Prostate gland (tissue), 2 donors: ENCODE results near the gene ZNF582. TPM values are rescaled to one million over a fixed set of nuclear protein-coding genes. Genes with fewer than 3 reads are reported as not detected.
"Not testable (repeated sequence)": the region's sequence is repeated elsewhere in the genome, so short reads cannot be mapped to it uniquely, and the experiment has no call there.

Source experiments
- DNase-seq: peaks from one replicate; pipeline ENCODE4 v3.0.0-alpha.2; 2019; ENCODE audit warnings: low spot score
- H3K27ac ChIP-seq, 2 donors: fragments of 200-600 bp; sonication (generic); 2 replicates each; pipeline ENCODE4 v1.5.1; 2017 to 2019
- H3K27me3 ChIP-seq: fragments of 200-600 bp; sonication (generic); replicated peaks from 2 replicates; pipeline ENCODE4 v1.5.1; 2019; ENCODE audit not compliant: insufficient read depth
- H3K36me3 ChIP-seq, 2 donors: fragments of 200-600 bp; sonication (generic); 1 replicate in 1 of 2; 2 replicates in 1 of 2; pipeline versions ENCODE4 v1.5.1 to v1.8.1; 2017 to 2019
- H3K4me1 ChIP-seq: fragments of 200-600 bp; sonication (generic); replicated peaks from 2 replicates; pipeline ENCODE4 v1.5.1; 2019
- H3K4me3 ChIP-seq, 2 donors: fragments of 200-600 bp; sonication (generic); 2 replicates each; pipeline ENCODE4 v1.5.1; 2017 to 2019
- H3K9me3 ChIP-seq: fragments of 200-600 bp; sonication (generic); 2 replicates; pipeline ENCODE4 v1.5.1; 2017
- CTCF ChIP-seq, 4 experiments: fragments of 200-600 bp in 2 of 4; fragments of 450-650 bp in 2 of 4; sonication (generic) in 2 of 4; IDR thresholded peaks; 1 replicate in 3 of 4; 2 replicates in 1 of 4; pipeline ENCODE4 v1.5.1; 2016 to 2019; ENCODE audit warnings: antibody characterized with exemption in 4 of 4, mild to moderate bottlenecking in 2 of 4, moderate library complexity in 2 of 4
- POLR2A ChIP-seq: fragments of 450-650 bp; IDR thresholded peaks from one replicate; pipeline ENCODE4 v1.6.1; 2016; ENCODE audit warnings: antibody characterized with exemption, mild to moderate bottlenecking
- POLR2AphosphoS5 ChIP-seq: sonication (generic); formaldehyde crosslinking; IDR thresholded peaks from one replicate; pipeline ENCODE4 v1.6.1; 2017; ENCODE audit warnings: antibody characterized with exemption
- WGBS: methylation state at CpG from one replicate; pipeline ENCODE4 v1.1.5; 2018; 5-methylcytosine and 5-hydroxymethylcytosine counted together
- intact Hi-C: fragments of 100-400 bp; cut with DNase I; formaldehyde crosslinking; loops from one replicate; pipeline ENCODE4 v1.14.2; 2022
- total RNA-seq, 2 donors: library from RNA; depleted of rRNA; stranded (reverse); fragments of >200 nt; gene quantifications; one replicate each; pipeline ENCODE4 v1.1.0, GENCODE V29; 2016

ZNF582 gene
- total RNA-seq, 2 donors from 2014 or later, result 6.4 to 12.4 TPM

- intact Hi-C loops, result no loop called here
- TF ChIP-seq POLR2A (no peak), CTCF (IDR thresholded peaks at IDR 0.05) (no peak), POLR2AphosphoS5 (no peak)
- Histone ChIP-seq H3K9me3 (no peaks in the 10 kb centered on the region), H3K27ac (no peak overlapping the region), H3K27me3 (no peaks in the 10 kb centered on the region), H3K36me3 (no peaks in the 10 kb centered on the region), H3K4me3 (no peak overlapping the region), H3K4me1 (no peaks in the 10 kb centered on the region)
- DNase-seq, result no peak
- WGBS, result 80% methylated on average over 7 of the region's 7 CpGs
These were observed 46.1 kb downstream of the ZNF582 start for GRCh38 chr19:56347163-56347778.

- TF ChIP-seq POLR2AphosphoS5 (no peak), CTCF (IDR thresholded peaks at IDR 0.05) (no peak), POLR2A (no peak)
- Histone ChIP-seq H3K9me3 (no peaks in the 10 kb centered on the region), H3K4me1 (no peaks in the 10 kb centered on the region), H3K27me3 (no peaks in the 10 kb centered on the region), H3K4me3 (no peak overlapping the region), H3K27ac (no peak overlapping the region), H3K36me3 (no peaks in the 10 kb centered on the region)
- intact Hi-C loops, result no loop called here
- no peak for DNase-seq
These were observed 51.4 kb downstream of the ZNF582 start for GRCh38 chr19:56341948-56342347.

GRCh38 chr19:56339031-56339430, 54.3 kb downstream of the ZNF582 start:
- H3K36me3 ChIP-seq, H3K27ac ChIP-seq, H3K27me3 ChIP-seq, intact Hi-C loops, H3K9me3 ChIP-seq, H3K4me1 ChIP-seq, H3K4me3 ChIP-seq, DNase-seq: not testable (repeated sequence)
- WGBS, result 93% methylated on average over 8 of the region's 10 CpGs

- H3K4me1 ChIP-seq, DNase-seq, H3K9me3 ChIP-seq, H3K27ac ChIP-seq, H3K36me3 ChIP-seq, intact Hi-C loops, H3K27me3 ChIP-seq, H3K4me3 ChIP-seq: not testable (repeated sequence)
- WGBS, result 88% methylated on average over 8 of the region's 8 CpGs
These were observed 56.3 kb downstream of the ZNF582 start for GRCh38 chr19:56337077-56337476.

- H3K4me3 ChIP-seq, DNase-seq, H3K27ac ChIP-seq, H3K4me1 ChIP-seq, H3K9me3 ChIP-seq, intact Hi-C loops, H3K27me3 ChIP-seq, H3K36me3 ChIP-seq: not testable (repeated sequence)
These were observed 58.0 kb downstream of the ZNF582 start for GRCh38 chr19:56335371-56335770.

- no peak overlapping the region for H3K4me3 ChIP-seq
- no peaks in the 10 kb centered on the region for H3K4me1 ChIP-seq
- intact Hi-C loops, result no loop called here
- peak; percentile 45 for DNase-seq
- peak in 3 of 4 experiments; percentile 36 to 70 (median 65) for TF ChIP-seq CTCF (IDR thresholded peaks at IDR 0.05)
- TF ChIP-seq POLR2AphosphoS5, result no peak
- TF ChIP-seq POLR2A, result no peak
- no peaks in the 10 kb centered on the region for H3K9me3 ChIP-seq
- no peak overlapping the region for H3K27ac ChIP-seq
- no peaks in the 10 kb centered on the region for H3K27me3 ChIP-seq
- H3K36me3 ChIP-seq, result no peaks in the 10 kb centered on the region
These were observed 59.8 kb downstream of the ZNF582 start for GRCh38 chr19:56333506-56333905.

Other genes with a start within 250 kb of the ZNF582 start
- gene GALP, start 217.5 kb downstream of the ZNF582 start, total RNA-seq, result not detected
- gene ZSCAN5B, start 195.8 kb downstream of the ZNF582 start, total RNA-seq, result 1 to 10 TPM in 1 of 2 donors, not detected in 1; 1.9 TPM
- gene ZSCAN5C, start 191.3 kb downstream of the ZNF582 start, total RNA-seq, result not detected
- not detected for gene EDDM13, start 120.8 kb downstream of the ZNF582 start, total RNA-seq
- 10 to 100 TPM; 13.3 to 21.9 TPM for gene ZSCAN5A, start 78.7 kb downstream of the ZNF582 start, total RNA-seq
- 1 to 10 TPM; 3.6 to 5.2 TPM for gene ZNF583, start 10.8 kb upstream of the ZNF582 start, total RNA-seq
- gene ZNF667, start 83.8 kb upstream of the ZNF582 start, total RNA-seq, result 1 to 10 TPM; 5.5 to 7.6 TPM
- gene ZNF471, start 114.3 kb upstream of the ZNF582 start, total RNA-seq, result 1 to 10 TPM; 4.9 to 8.8 TPM
- gene ZFP28, start 145.4 kb upstream of the ZNF582 start, total RNA-seq, result 10 to 100 TPM in 1 of 2 donors, 1 to 10 TPM in 1; 3.7 to 17.8 TPM
- 1 to 10 TPM; 5.7 to 6.3 TPM for gene ZNF470, start 173.9 kb upstream of the ZNF582 start, total RNA-seq
- 10 to 100 TPM; 10.3 to 19.7 TPM for gene ZNF71, start 201.8 kb upstream of the ZNF582 start, total RNA-seq
- gene SMIM17, start 249.6 kb upstream of the ZNF582 start, total RNA-seq, result not detected